Psoas muscle (tissue), 8 donors: ENCODE data around the gene RDH8. TPM values are rescaled to one million over a fixed set of nuclear protein-coding genes. Genes with fewer than 3 reads are reported as not detected.

Experiments
- ATAC-seq, 4 donors: fragments of 200-7000 bp; cut with Tn5 transposase; one replicate each; pipeline ENCODE4 v1.9.1; 2020; ENCODE audit warnings: moderate library complexity in 3 of 4, mild to moderate bottlenecking in 2 of 4
- DNase-seq, 2 donors: peaks; one replicate each; pipeline ENCODE4 v3.0.0-alpha.2; 2020
- H3K27ac ChIP-seq: fragments of 200-600 bp; one replicate; pipeline ENCODE4 v1.8.0; 2022
- H3K27me3 ChIP-seq, 3 donors: fragments of 200-600 bp in 1 of 3; one replicate each; pipeline versions ENCODE4 v1.6.1 to v1.8.0; 2013 to 2022; ENCODE audit warnings: low read length in 2 of 3, mild to moderate bottlenecking in 2 of 3, moderate library complexity in 1 of 3; ENCODE audit not compliant: insufficient read depth in 3 of 3
- H3K36me3 ChIP-seq, 2 donors: fragments of 200-600 bp in 1 of 2; one replicate each; pipeline versions ENCODE4 v1.6.1 to v1.8.0; 2013 to 2022; ENCODE audit warnings: low read depth in 1 of 2, mild to moderate bottlenecking in 1 of 2, moderate library complexity in 1 of 2; ENCODE audit not compliant: insufficient read depth in 1 of 2
- H3K4me1 ChIP-seq: fragments of 200-600 bp; one replicate; pipeline ENCODE4 v1.8.0; 2022
- H3K4me3 ChIP-seq: fragments of 200-600 bp; one replicate; pipeline ENCODE4 v1.8.0; 2022; ENCODE audit warnings: mild to moderate bottlenecking
- H3K9me3 ChIP-seq: fragments of 200-600 bp; one replicate; pipeline ENCODE4 v1.8.0; 2022
- CTCF ChIP-seq: fragments of 200-600 bp; IDR thresholded peaks from one replicate; pipeline ENCODE4 v1.8.0; 2022; ENCODE audit warnings: antibody characterized with exemption
- WGBS, 3 donors: extraction: QIAGEN DNeasy Blood & Tissue Kit; methylation state at CpG; one replicate each; pipeline versions ENCODE4 v1.1.6 to v1.1.7; 2013; 5-methylcytosine and 5-hydroxymethylcytosine counted together
- intact Hi-C, 2 donors: fragments of 100-400 bp; cut with DNase I; formaldehyde crosslinking; loops; one replicate each; pipeline versions ENCODE4 v1.11.0 to v1.14.2; 2022
- long read RNA-seq, 2 donors: library from polyadenylated mRNA; unstranded; transcript quantifications; one replicate each; pipeline ENCODE4 v2.0.0, GENCODE V29; 2021
- polyA plus RNA-seq, 3 donors: library from polyadenylated mRNA; stranded (reverse); fragments of 200-250 nt; gene quantifications; one replicate each; pipeline ENCODE4 v1.2.3, GENCODE V29; 2013
- total RNA-seq, 4 donors: library from RNA; stranded (reverse); fragmentation: NEBNext Ultra II Directional in 2 of 4; extraction: Animal tissue kit (Norgen Biotek cat#: 25700) in 2 of 4; gene quantifications; one replicate each; pipeline versions ENCODE4 v1.2.1 to v1.2.4, GENCODE V29; 2021 to 2023
- donor health status: healthy with polysubstance abuse.
- donor health status: DM: no; HTN: no; CAD: no; lungs with moderate emphysema.
- donor health status: Bipolar disorder and iron deficiency.
- donor health status: healthy.
- donor health status: DM: yes; HTN: yes; CAD: no.
- donor health status: DM: no; HTN: no; CAD: no.
- donor health status: DM: no; HTN: no; CAD: no.
- donor health status: DM: yes; HTN: yes; CAD: no.

RDH8 gene, protein sequence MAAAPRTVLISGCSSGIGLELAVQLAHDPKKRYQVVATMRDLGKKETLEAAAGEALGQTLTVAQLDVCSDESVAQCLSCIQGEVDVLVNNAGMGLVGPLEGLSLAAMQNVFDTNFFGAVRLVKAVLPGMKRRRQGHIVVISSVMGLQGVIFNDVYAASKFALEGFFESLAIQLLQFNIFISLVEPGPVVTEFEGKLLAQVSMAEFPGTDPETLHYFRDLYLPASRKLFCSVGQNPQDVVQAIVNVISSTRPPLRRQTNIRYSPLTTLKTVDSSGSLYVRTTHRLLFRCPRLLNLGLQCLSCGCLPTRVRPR
- total RNA-seq: not detected
- polyA plus RNA-seq: not detected
- long read RNA-seq, donor 1: 0 reads
- long read RNA-seq, donor 2: 0 reads

GRCh38 chr19:10013316-10013715, at the start of gene RDH8:
Gene RDH8, plus strand, starts transcription at chr19:10013483. Its CDS starts 15 bp downstream, at chr19:10013498.
- TF ChIP-seq CTCF: no peak
- H3K27me3 ChIP-seq: peaks cover 0 to 37% (median 14%) of the 10 kb centered on the region in 3 donors
- intact Hi-C loops: no loop called here
- ATAC-seq (no peak), DNase-seq (no peak)
- H3K4me1 ChIP-seq: no peaks in the 10 kb centered on the region
- no peaks in the 10 kb centered on the region for H3K9me3 ChIP-seq
- no peak within 1 kb of the TSS for H3K27ac ChIP-seq
- WGBS, 3 donors: 58 to 68% (median 62%) methylated on average over 10 of the region's 10 CpGs
- H3K4me3 ChIP-seq: no peak within 1 kb of the TSS
- H3K36me3 ChIP-seq: no peaks in the 10 kb centered on the region

- Histone ChIP-seq H3K9me3 (no peaks in the 10 kb centered on the region), H3K27ac (no peak overlapping the region), H3K27me3 (peaks cover 0 to 6% (median 0%) of the 10 kb centered on the region in 3 donors), H3K4me1 (no peaks in the 10 kb centered on the region), H3K4me3 (no peak overlapping the region), H3K36me3 (no peaks in the 10 kb centered on the region)
- DNase-seq (no peak), ATAC-seq (no peak)
- no peak for TF ChIP-seq CTCF
- 56 to 61% (median 57%) methylated on average over 13 to 14 of the region's 14 CpGs for WGBS, 3 donors
- intact Hi-C loops: no loop called here
These were observed 47.3 kb upstream of the RDH8 start for GRCh38 chr19:9966024-9966423.

DNA sequence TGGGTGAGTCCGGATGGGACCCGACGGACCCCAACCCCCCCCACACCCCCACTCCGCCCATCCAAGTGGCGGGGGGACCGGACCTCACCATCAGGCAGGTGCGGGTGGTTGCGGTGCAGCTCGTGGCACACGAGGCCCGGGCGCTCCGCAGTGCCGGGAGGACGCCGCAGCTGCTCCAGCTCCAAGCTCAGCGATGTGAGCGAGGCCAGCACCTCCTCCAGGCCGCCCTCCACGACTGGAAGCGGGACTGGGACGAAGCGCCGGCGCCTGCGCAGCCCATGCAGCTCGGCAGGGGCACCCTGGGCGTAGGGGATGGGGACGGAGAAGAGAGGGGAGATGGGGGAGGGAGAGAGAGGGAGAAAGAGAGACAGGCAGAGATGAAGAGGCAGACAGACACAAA, 46.8 kb upstream of the RDH8 start:
- 46 to 54% (median 48%) methylated on average over 25 to 29 of the region's 29 CpGs for WGBS, 3 donors
- no peaks in the 10 kb centered on the region for H3K36me3 ChIP-seq

DNA sequence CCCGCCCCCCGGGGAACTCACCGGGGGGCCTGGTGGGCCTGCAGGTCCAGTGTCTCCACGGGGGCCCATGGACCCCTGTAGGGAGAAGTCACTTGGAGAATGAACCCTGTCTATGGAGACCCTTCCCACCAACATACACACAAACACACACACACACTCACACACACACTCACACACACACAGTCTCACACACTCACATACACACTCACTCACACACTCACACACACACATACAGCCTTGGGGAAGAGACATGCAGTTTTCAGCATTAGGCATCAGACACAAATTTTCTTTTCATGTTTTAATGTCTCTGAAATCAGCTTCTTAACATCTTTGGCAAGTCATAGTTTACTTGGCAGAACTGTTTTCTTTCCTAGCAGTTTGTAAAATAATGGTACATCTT, 46.0 kb upstream of the RDH8 start:
- Histone ChIP-seq H3K27ac (no peak overlapping the region), H3K4me3 (no peak overlapping the region), H3K27me3 (peaks cover 0 to 6% (median 0%) of the 10 kb centered on the region in 3 donors), H3K9me3 (no peaks in the 10 kb centered on the region), H3K4me1 (no peaks in the 10 kb centered on the region), H3K36me3 (no peaks in the 10 kb centered on the region)
- no peak for TF ChIP-seq CTCF
- WGBS, 3 donors: 54 to 71% (median 66%) methylated on average over 3 to 4 of the region's 4 CpGs
- intact Hi-C loops: no loop called here
- ATAC-seq: no peak
- DNase-seq: no peak

More for the DNA sequence above, 46.8 kb upstream of the RDH8 start:
- no peaks in the 10 kb centered on the region for H3K9me3 ChIP-seq
- H3K27ac ChIP-seq: no peak overlapping the region
- intact Hi-C loops: no loop called here
- peaks cover 0 to 6% (median 0%) of the 10 kb centered on the region in 3 donors for H3K27me3 ChIP-seq
- no peak for ATAC-seq
- DNase-seq: no peak
- TF ChIP-seq CTCF: no peak
- H3K4me1 ChIP-seq: no peaks in the 10 kb centered on the region
- H3K4me3 ChIP-seq: no peak overlapping the region
